ENCODE measurements around the gene P2RY13.
A peak's percentile ranks its signal among the peaks of the same experiment; 100 is the strongest.

P2RY13 gene

DNA sequence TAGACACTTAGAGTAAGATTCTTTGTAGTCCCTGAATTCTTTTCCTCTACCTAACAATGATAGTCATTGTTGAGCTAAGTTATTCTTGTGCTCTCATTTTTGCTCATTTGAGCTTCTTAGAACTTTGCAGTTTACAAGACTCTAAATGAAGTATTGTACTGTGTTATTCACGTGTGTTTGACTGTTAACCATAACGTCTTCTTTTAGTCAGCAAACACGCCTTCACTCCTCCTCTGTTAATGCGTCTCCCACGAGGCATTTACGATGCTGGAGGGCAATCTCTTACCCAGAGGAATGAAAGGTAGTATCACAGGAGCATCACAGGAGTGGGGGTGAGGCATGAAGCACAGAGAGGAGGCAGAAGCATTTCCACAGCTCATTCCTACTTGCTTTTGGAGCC lies 36.2 kb downstream of the P2RY13 start:
- TF ChIP-seq PPARA (CRISPR knock-in tag; IDR thresholded peaks at IDR 0.05; ENCODE audit: borderline replicate concordance) (no peak), PATZ1 (CRISPR knock-in tag; IDR thresholded peaks at IDR 0.05; ENCODE audit: borderline replicate concordance) (no peak), ZC3H10 (CRISPR knock-in tag; IDR thresholded peaks at IDR 0.05) (no peak), SNAI2 (CRISPR knock-in tag; IDR thresholded peaks at IDR 0.05) (no peak), ARNTL (CRISPR knock-in tag; IDR thresholded peaks at IDR 0.05; ENCODE audit: borderline replicate concordance, low read depth) (no peak), ISL1 (CRISPR knock-in tag; IDR thresholded peaks at IDR 0.05) (no peak), ZNF8 (CRISPR knock-in tag; IDR thresholded peaks at IDR 0.05) (no peak), ZFP30 (CRISPR knock-in tag; IDR thresholded peaks at IDR 0.05) (no peak), ZFP3 (CRISPR knock-in tag; IDR thresholded peaks at IDR 0.05) (no peak), TOX (CRISPR knock-in tag; IDR thresholded peaks at IDR 0.05; ENCODE audit: borderline replicate concordance) (no peak), TSHZ2 (CRISPR knock-in tag; IDR thresholded peaks at IDR 0.05) (no peak), GLIS3 (CRISPR knock-in tag; IDR thresholded peaks at IDR 0.05) (no peak), ESRRG (CRISPR knock-in tag; IDR thresholded peaks at IDR 0.05) (no peak), TCF4 (CRISPR knock-in tag; IDR thresholded peaks at IDR 0.05; ENCODE audit: borderline replicate concordance) (no peak), ZNF565 (CRISPR knock-in tag; conservative IDR thresholded peaks at IDR 0.05; ENCODE audit: low read depth) (no peak), CSRNP3 (CRISPR knock-in tag; IDR thresholded peaks at IDR 0.05) (no peak), RARB (CRISPR knock-in tag; IDR thresholded peaks at IDR 0.05) (no peak)
- TF ChIP-seq, protein P1, sequence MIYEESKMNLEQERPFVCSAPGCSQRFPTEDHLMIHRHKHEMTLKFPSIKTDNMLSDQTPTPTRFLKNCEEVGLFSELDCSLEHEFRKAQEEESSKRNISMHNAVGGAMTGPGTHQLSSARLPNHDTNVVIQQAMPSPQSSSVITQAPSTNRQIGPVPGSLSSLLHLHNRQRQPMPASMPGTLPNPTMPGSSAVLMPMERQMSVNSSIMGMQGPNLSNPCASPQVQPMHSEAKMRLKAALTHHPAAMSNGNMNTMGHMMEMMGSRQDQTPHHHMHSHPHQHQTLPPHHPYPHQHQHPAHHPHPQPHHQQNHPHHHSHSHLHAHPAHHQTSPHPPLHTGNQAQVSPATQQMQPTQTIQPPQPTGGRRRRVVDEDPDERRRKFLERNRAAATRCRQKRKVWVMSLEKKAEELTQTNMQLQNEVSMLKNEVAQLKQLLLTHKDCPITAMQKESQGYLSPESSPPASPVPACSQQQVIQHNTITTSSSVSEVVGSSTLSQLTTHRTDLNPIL (CRISPR knock-in tag; IDR thresholded peaks at IDR 0.05; ENCODE audit: low read depth), result no peak
- TF ChIP-seq, protein P2, sequence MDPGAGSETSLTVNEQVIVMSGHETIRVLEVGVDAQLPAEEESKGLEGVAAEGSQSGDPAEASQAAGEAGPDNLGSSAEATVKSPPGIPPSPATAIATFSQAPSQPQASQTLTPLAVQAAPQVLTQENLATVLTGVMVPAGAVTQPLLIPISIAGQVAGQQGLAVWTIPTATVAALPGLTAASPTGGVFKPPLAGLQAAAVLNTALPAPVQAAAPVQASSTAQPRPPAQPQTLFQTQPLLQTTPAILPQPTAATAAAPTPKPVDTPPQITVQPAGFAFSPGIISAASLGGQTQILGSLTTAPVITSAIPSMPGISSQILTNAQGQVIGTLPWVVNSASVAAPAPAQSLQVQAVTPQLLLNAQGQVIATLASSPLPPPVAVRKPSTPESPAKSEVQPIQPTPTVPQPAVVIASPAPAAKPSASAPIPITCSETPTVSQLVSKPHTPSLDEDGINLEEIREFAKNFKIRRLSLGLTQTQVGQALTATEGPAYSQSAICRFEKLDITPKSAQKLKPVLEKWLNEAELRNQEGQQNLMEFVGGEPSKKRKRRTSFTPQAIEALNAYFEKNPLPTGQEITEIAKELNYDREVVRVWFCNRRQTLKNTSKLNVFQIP (CRISPR knock-in tag; IDR thresholded peaks at IDR 0.05; ENCODE audit: borderline replicate concordance, low read depth), result no peak
- ATAC-seq, result no peak

- peak; percentile 70 for ATAC-seq
- TF ChIP-seq BACH2 (CRISPR knock-in tag; IDR thresholded peaks at IDR 0.05; ENCODE audit: borderline replicate concordance), result no peak
- TF ChIP-seq ZFP30 (CRISPR knock-in tag; IDR thresholded peaks at IDR 0.05), result no peak
- TF ChIP-seq ZNF8 (CRISPR knock-in tag; IDR thresholded peaks at IDR 0.05), result no peak
- TF ChIP-seq RARB (CRISPR knock-in tag; IDR thresholded peaks at IDR 0.05), result no peak
- no peak for TF ChIP-seq ESRRG (CRISPR knock-in tag; IDR thresholded peaks at IDR 0.05)
- no peak for TF ChIP-seq CSDC2 (CRISPR knock-in tag; IDR thresholded peaks at IDR 0.05)
- TF ChIP-seq ARNTL (CRISPR knock-in tag; IDR thresholded peaks at IDR 0.05; ENCODE audit: borderline replicate concordance, low read depth), result no peak
- TF ChIP-seq TSHZ2 (CRISPR knock-in tag; IDR thresholded peaks at IDR 0.05), result no peak
- TF ChIP-seq GLIS3 (CRISPR knock-in tag; IDR thresholded peaks at IDR 0.05), result no peak
- TF ChIP-seq ISL1 (CRISPR knock-in tag; IDR thresholded peaks at IDR 0.05), result no peak
- no peak for TF ChIP-seq PATZ1 (CRISPR knock-in tag; IDR thresholded peaks at IDR 0.05; ENCODE audit: borderline replicate concordance)
- TF ChIP-seq OSR1 (CRISPR knock-in tag; IDR thresholded peaks at IDR 0.05), result no peak
- TF ChIP-seq, protein P1 (CRISPR knock-in tag; IDR thresholded peaks at IDR 0.05; ENCODE audit: low read depth), result no peak
- TF ChIP-seq SNAI2 (CRISPR knock-in tag; IDR thresholded peaks at IDR 0.05), result no peak
- TF ChIP-seq TCF4 (CRISPR knock-in tag; IDR thresholded peaks at IDR 0.05; ENCODE audit: borderline replicate concordance), result no peak
- no peak for TF ChIP-seq ZFP3 (CRISPR knock-in tag; IDR thresholded peaks at IDR 0.05)
Observed at GRCh38 chr3:151290673-151291072, 38.7 kb downstream of the P2RY13 start.
